Measurements from ENCODE around the gene RBFOX1. TPM values are rescaled to one million over a fixed set of nuclear protein-coding genes. Genes with fewer than 3 reads are reported as not detected.

RBFOX1 gene
- total RNA-seq, 1 donor, result not detected

GRCh38 chr16:7613518-7613917 is 280.9 kb downstream of the RBFOX1 start:
- Histone ChIP-seq H3K27me3 (ENCODE audit: insufficient read depth, low read length) (no peaks in the 10 kb centered on the region), H3K9me3 (ENCODE audit: low read depth, low read length) (no peaks in the 10 kb centered on the region), H3K4me2 (ENCODE audit: insufficient read depth, low read length) (no peak overlapping the region), H3K79me2 (ENCODE audit: insufficient read depth, low read length) (no peaks in the 10 kb centered on the region), H3K27ac (ENCODE audit: low read depth, low read length) (no peak overlapping the region), H3K36me3 (ENCODE audit: insufficient read depth, low read length) (no peaks in the 10 kb centered on the region), H3K4me3 (ENCODE audit: insufficient read depth, low read length) (no peak overlapping the region), H2AFZ (ENCODE audit: low read length) (no peak overlapping the region), H3K4me1 (ENCODE audit: insufficient read depth, low read length) (no peaks in the 10 kb centered on the region), H4K20me1 (ENCODE audit: insufficient read depth, low read length) (no peaks in the 10 kb centered on the region)
- no peak for DNase-seq (ENCODE audit: insufficient read length, low spot score, missing footprints)
- TF ChIP-seq CTCF (IDR thresholded peaks at IDR 0.05; ENCODE audit: extremely low read depth, low read depth, low read length), result no peak

GRCh38 chr16:7614021-7614795 is 281.6 kb downstream of the RBFOX1 start:
- no peaks in the 10 kb centered on the region for H3K36me3 ChIP-seq (ENCODE audit: insufficient read depth, low read length)
- H3K27me3 ChIP-seq (ENCODE audit: insufficient read depth, low read length), result no peaks in the 10 kb centered on the region
- no peaks in the 10 kb centered on the region for H3K79me2 ChIP-seq (ENCODE audit: insufficient read depth, low read length)
- no peaks in the 10 kb centered on the region for H3K9me3 ChIP-seq (ENCODE audit: low read depth, low read length)
- no peak overlapping the region for H3K27ac ChIP-seq (ENCODE audit: low read depth, low read length)
- no peak for TF ChIP-seq CTCF (IDR thresholded peaks at IDR 0.05; ENCODE audit: extremely low read depth, low read depth, low read length)
- H3K4me3 ChIP-seq (ENCODE audit: insufficient read depth, low read length), result no peak overlapping the region
- H4K20me1 ChIP-seq (ENCODE audit: insufficient read depth, low read length), result no peaks in the 10 kb centered on the region
- no peak overlapping the region for H2AFZ ChIP-seq (ENCODE audit: low read length)
- no peak for DNase-seq (ENCODE audit: insufficient read length, low spot score, missing footprints)
- no peaks in the 10 kb centered on the region for H3K4me1 ChIP-seq (ENCODE audit: insufficient read depth, low read length)
- no peak overlapping the region for H3K4me2 ChIP-seq (ENCODE audit: insufficient read depth, low read length)

- TF ChIP-seq CTCF (IDR thresholded peaks at IDR 0.05; ENCODE audit: extremely low read depth, low read depth, low read length), result no peak
- Histone ChIP-seq H3K9me3 (ENCODE audit: low read depth, low read length) (no peaks in the 10 kb centered on the region), H2AFZ (ENCODE audit: low read length) (no peak overlapping the region), H3K4me3 (ENCODE audit: insufficient read depth, low read length) (no peak overlapping the region), H3K36me3 (ENCODE audit: insufficient read depth, low read length) (no peaks in the 10 kb centered on the region), H3K4me1 (ENCODE audit: insufficient read depth, low read length) (no peaks in the 10 kb centered on the region), H3K27me3 (ENCODE audit: insufficient read depth, low read length) (no peaks in the 10 kb centered on the region), H3K79me2 (ENCODE audit: insufficient read depth, low read length) (no peaks in the 10 kb centered on the region), H3K27ac (ENCODE audit: low read depth, low read length) (no peak overlapping the region), H4K20me1 (ENCODE audit: insufficient read depth, low read length) (no peaks in the 10 kb centered on the region), H3K4me2 (ENCODE audit: insufficient read depth, low read length) (no peak overlapping the region)
- DNase-seq (ENCODE audit: insufficient read length, low spot score, missing footprints), result no peak
Measured at GRCh38 chr16:7615565-7615964, 282.9 kb downstream of the RBFOX1 start.

- Histone ChIP-seq H3K36me3 (ENCODE audit: insufficient read depth, low read length) (no peaks in the 10 kb centered on the region), H4K20me1 (ENCODE audit: insufficient read depth, low read length) (no peaks in the 10 kb centered on the region), H3K27me3 (ENCODE audit: insufficient read depth, low read length) (no peaks in the 10 kb centered on the region), H2AFZ (ENCODE audit: low read length) (no peak overlapping the region), H3K4me2 (ENCODE audit: insufficient read depth, low read length) (no peak overlapping the region), H3K9me3 (ENCODE audit: low read depth, low read length) (no peaks in the 10 kb centered on the region), H3K4me3 (ENCODE audit: insufficient read depth, low read length) (no peak overlapping the region), H3K79me2 (ENCODE audit: insufficient read depth, low read length) (no peaks in the 10 kb centered on the region), H3K4me1 (ENCODE audit: insufficient read depth, low read length) (no peaks in the 10 kb centered on the region), H3K27ac (ENCODE audit: low read depth, low read length) (no peak overlapping the region)
- DNase-seq (ENCODE audit: insufficient read length, low spot score, missing footprints), result no peak
- no peak for TF ChIP-seq CTCF (IDR thresholded peaks at IDR 0.05; ENCODE audit: extremely low read depth, low read depth, low read length)
Measured at GRCh38 chr16:7624871-7625766, 292.5 kb downstream of the RBFOX1 start.
